ENCODE measurements around the gene MACROH2A1.

GRCh38 chr5:135318924-135319323, 80.1 kb downstream of the MACROH2A1 start:
- no peak for TF ChIP-seq ZBTB7A (IDR thresholded peaks at IDR 0.05; ENCODE audit: low read depth)
- no peak for TF ChIP-seq YY1 (IDR thresholded peaks at IDR 0.05; ENCODE audit: low read depth)
- no peak for TF ChIP-seq EP300 (IDR thresholded peaks at IDR 0.05; ENCODE audit: borderline replicate concordance)
- TF ChIP-seq TAF1 (IDR thresholded peaks at IDR 0.05; ENCODE audit: low read depth): no peak
- TF ChIP-seq CEBPB (IDR thresholded peaks at IDR 0.05): no peak
- no peak for TF ChIP-seq MAX (IDR thresholded peaks at IDR 0.05)

All from Ishikawa (cell line).